Mesendoderm (in vitro differentiated cells): Measurements from ENCODE around the gene MARK3.

ENCODE experiments used
- DNase-seq: peaks from one replicate; pipeline ENCODE4 v3.0.0; 2013
- H2AK5ac ChIP-seq: 2 replicates; pipeline ENCODE4 v1.6.1; 2013; ENCODE audit warnings: low read length, inconsistent platforms
- H2BK120ac ChIP-seq: 2 replicates; pipeline ENCODE4 v1.6.1; 2013; ENCODE audit warnings: low read depth, mild to moderate bottlenecking, low read length, moderate library complexity, mixed read lengths
- H2BK15ac ChIP-seq: replicated peaks from 2 replicates; pipeline ENCODE4 v1.6.1; 2013; ENCODE audit warnings: low read depth, mild to moderate bottlenecking, moderate library complexity
- H2BK5ac ChIP-seq: 2 replicates; pipeline ENCODE4 v1.6.1; 2013; ENCODE audit warnings: low read length, inconsistent platforms
- H3K18ac ChIP-seq: 2 replicates; pipeline ENCODE4 v1.6.1; 2013; ENCODE audit warnings: mild to moderate bottlenecking, low read length, mixed read lengths
- H3K23ac ChIP-seq: one replicate; pipeline ENCODE4 v1.6.1; 2013; ENCODE audit warnings: low read length
- H3K27ac ChIP-seq: 2 replicates; pipeline ENCODE4 v1.5.1; 2013; ENCODE audit warnings: low read depth, mild to moderate bottlenecking, inconsistent platforms, low read length, moderate library complexity
- H3K27me3 ChIP-seq: 2 replicates; pipeline ENCODE4 v1.6.1; 2013; ENCODE audit warnings: low read length, control low read depth, mild to moderate bottlenecking, inconsistent platforms; ENCODE audit not compliant: insufficient read depth, poor library complexity
- H3K36me3 ChIP-seq: 2 replicates; pipeline ENCODE4 v1.6.1; 2013; ENCODE audit warnings: low read length, inconsistent platforms; ENCODE audit not compliant: control insufficient read depth, insufficient read depth
- H3K4ac ChIP-seq: one replicate; pipeline ENCODE4 v1.6.1; 2013; ENCODE audit warnings: low read depth, mild to moderate bottlenecking, low read length, moderate library complexity
- H3K4me1 ChIP-seq: 2 replicates; pipeline ENCODE4 v1.6.1; 2013; ENCODE audit warnings: low read depth, low read length, inconsistent platforms; ENCODE audit not compliant: control insufficient read depth
- H3K4me2 ChIP-seq: 2 replicates; pipeline ENCODE4 v1.6.1; 2013; ENCODE audit warnings: low read length
- H3K4me3 ChIP-seq: 2 replicates; pipeline ENCODE4 v1.5.1; 2013; ENCODE audit warnings: mild to moderate bottlenecking, low read length
- H3K56ac ChIP-seq: one replicate; pipeline ENCODE4 v1.6.1; 2013; ENCODE audit warnings: low read length
- H3K79me1 ChIP-seq: 2 replicates; pipeline ENCODE4 v1.6.1; 2013; ENCODE audit warnings: low read length, inconsistent platforms
- H3K79me2 ChIP-seq: 2 replicates; pipeline ENCODE4 v1.6.1; 2013; ENCODE audit warnings: mild to moderate bottlenecking, low read length; ENCODE audit not compliant: control insufficient read depth, insufficient read depth
- H3K9ac ChIP-seq: 2 replicates; pipeline ENCODE4 v1.6.1; 2013; ENCODE audit warnings: low read length, inconsistent platforms
- H4K5ac ChIP-seq: one replicate; pipeline ENCODE4 v1.6.1; 2013; ENCODE audit warnings: low read length
- H4K8ac ChIP-seq: one replicate; pipeline ENCODE4 v1.6.1; 2013; ENCODE audit warnings: low read depth, mild to moderate bottlenecking, control low read depth, low read length, moderate library complexity
- WGBS: extraction: QIAGEN DNeasy Blood & Tissue Kit; methylation state at CpG from one replicate; pipeline ENCODE4 v1.1.7; 2013; ENCODE audit warnings: low lambda C conversion rate, missing lambda C conversion rate; ENCODE audit not compliant: insufficient coverage; ENCODE audit errors: extremely low coverage; 5-methylcytosine and 5-hydroxymethylcytosine counted together

The MARK3 gene

GRCh38 chr14:103539056-103539825 is 154.0 kb downstream of the MARK3 start:
- Histone ChIP-seq H2BK15ac (no peak overlapping the region), H4K5ac (no peak overlapping the region), H3K56ac (no peak overlapping the region), H3K9ac (no peak overlapping the region), H3K18ac (no peak overlapping the region), H3K4ac (no peak overlapping the region), H3K79me2 (no peaks in the 10 kb centered on the region), H3K79me1 (no peaks in the 10 kb centered on the region), H3K4me3 (no peak overlapping the region), H3K4me1 (peaks cover 7% of the 10 kb centered on the region), H4K8ac (no peak overlapping the region), H3K36me3 (no peaks in the 10 kb centered on the region), H2AK5ac (no peak overlapping the region), H3K23ac (no peak overlapping the region), H2BK5ac (no peak overlapping the region), H3K4me2 (no peak overlapping the region), H3K27me3 (no peaks in the 10 kb centered on the region), H2BK120ac (no peak overlapping the region), H3K27ac (no peak overlapping the region)
- peak; percentile 26 for DNase-seq
- WGBS: no CpG with 5 or more reads among the region's 28 CpGs

DNA sequence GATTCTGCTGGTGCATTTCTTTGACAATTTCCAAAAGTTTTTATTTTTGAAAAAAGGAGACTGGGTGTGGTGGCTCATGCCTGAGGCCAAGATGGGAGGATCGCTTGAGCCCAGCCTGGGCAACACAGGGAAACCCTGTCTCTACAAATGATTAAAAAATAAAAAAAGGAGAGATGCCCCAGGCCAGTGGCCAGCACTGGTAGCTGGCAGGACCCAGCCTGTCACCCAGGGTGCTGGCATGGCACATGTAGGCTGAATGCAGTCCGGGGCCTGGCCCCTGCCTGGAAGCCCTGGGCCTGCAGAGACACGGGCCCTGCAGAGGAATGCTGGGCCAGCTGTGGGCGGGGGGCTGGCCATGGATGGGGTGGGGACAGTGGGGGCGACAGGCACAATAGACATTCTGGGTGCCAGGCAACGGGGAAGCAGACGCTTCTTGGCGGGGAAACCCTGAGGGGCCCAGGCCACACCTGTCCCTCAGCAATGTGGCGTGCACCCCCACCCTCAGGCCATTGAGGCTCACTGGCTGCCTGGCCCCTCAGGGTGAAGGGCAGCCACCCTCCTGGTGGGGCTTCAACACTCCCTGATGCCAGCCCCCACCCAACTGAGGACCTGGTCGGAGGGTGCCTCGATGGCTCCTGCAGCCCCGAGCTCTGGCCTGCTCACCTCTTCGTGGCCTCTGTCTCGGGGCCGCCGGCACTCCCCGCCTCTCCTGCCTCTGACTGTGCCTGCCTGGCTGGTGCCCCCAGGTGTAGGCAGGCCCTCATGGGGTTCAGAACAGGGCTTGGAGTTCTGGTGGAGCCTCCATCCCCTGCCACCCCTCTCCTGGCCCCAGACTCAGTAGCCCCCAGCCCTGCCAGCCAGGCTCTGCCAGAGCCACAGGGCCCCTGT is 155.8 kb downstream of the MARK3 start:
- no peak overlapping the region for H3K27ac ChIP-seq
- no peak overlapping the region for H3K4me2 ChIP-seq
- no peak overlapping the region for H2BK5ac ChIP-seq
- H2AK5ac ChIP-seq: no peak overlapping the region
- no peaks in the 10 kb centered on the region for H3K79me2 ChIP-seq
- no peak for DNase-seq
- H3K9ac ChIP-seq: no peak overlapping the region
- H3K56ac ChIP-seq: no peak overlapping the region
- H2BK15ac ChIP-seq: no peak overlapping the region
- H3K4me3 ChIP-seq: no peak overlapping the region
- no peaks in the 10 kb centered on the region for H3K79me1 ChIP-seq
- WGBS: no CpG with 5 or more reads among the region's 17 CpGs
- no peak overlapping the region for H3K23ac ChIP-seq
- no peak overlapping the region for H3K4ac ChIP-seq
- peaks cover 7% of the 10 kb centered on the region for H3K4me1 ChIP-seq
- H3K36me3 ChIP-seq: no peaks in the 10 kb centered on the region
- no peak overlapping the region for H4K8ac ChIP-seq
- no peak overlapping the region for H4K5ac ChIP-seq
- no peak overlapping the region for H2BK120ac ChIP-seq
- H3K27me3 ChIP-seq: no peaks in the 10 kb centered on the region
- H3K18ac ChIP-seq: no peak overlapping the region

DNA sequence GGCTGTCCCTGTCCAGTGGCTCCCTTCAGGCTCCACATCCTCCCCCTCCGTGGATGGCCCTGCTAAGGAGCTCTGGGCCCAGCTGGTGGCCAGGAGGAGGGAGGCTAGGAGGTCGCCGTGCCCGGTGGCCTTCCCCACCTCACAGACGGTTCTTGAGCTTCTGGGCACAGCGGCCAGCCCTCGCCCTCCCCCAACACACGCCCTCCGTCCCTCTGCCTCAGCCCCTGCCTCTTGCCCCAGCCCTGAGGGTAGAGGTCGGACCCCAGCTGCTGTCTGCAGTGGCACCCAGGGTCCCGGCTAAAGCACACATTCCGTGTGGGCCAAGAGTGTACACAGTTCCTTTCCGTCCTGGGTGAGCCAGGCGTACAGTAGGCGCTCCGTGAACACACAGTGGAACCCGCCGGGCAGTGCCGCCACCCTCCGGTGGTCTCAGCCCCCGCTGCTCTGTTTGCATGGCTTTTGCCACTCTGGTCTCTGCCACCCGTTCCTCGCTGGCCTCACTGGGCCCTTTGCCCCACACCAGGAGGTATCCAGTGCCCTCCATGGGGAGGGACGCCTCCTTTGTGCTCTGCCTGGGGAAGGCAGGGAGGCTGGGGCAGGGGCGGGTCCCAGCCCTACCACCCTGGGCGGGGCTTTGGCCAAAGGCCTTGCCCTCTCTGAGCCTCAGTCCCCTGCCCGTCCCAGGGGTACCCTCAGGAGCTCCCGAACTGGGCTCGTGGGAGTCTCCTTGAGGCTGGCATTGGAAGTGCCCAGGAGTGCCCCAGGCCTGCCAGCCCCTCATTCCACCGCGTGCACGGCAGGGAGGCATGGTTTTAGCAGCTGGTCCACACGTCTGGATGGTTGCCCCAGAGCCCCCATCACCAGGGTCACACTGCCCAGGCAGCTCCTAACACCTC is 156.7 kb downstream of the MARK3 start:
- Histone ChIP-seq H3K23ac (peak overlapping the region; percentile 3), H3K4me1 (peaks cover 7% of the 10 kb centered on the region), H3K18ac (peak overlapping the region; percentile 22), H3K79me2 (no peaks in the 10 kb centered on the region), H3K4me3 (no peak overlapping the region), H2BK120ac (no peak overlapping the region), H3K56ac (peak overlapping the region; percentile 92), H3K36me3 (no peaks in the 10 kb centered on the region), H3K27ac (no peak overlapping the region), H3K27me3 (no peaks in the 10 kb centered on the region), H4K8ac (no peak overlapping the region), H2BK15ac (no peak overlapping the region), H3K9ac (peak overlapping the region; percentile 69), H3K79me1 (no peaks in the 10 kb centered on the region), H3K4me2 (peak overlapping the region; percentile 44), H4K5ac (no peak overlapping the region), H3K4ac (no peak overlapping the region), H2BK5ac (no peak overlapping the region), H2AK5ac (no peak overlapping the region)
- WGBS: no CpG with 5 or more reads among the region's 33 CpGs
- peak; percentile 27 for DNase-seq

DNA sequence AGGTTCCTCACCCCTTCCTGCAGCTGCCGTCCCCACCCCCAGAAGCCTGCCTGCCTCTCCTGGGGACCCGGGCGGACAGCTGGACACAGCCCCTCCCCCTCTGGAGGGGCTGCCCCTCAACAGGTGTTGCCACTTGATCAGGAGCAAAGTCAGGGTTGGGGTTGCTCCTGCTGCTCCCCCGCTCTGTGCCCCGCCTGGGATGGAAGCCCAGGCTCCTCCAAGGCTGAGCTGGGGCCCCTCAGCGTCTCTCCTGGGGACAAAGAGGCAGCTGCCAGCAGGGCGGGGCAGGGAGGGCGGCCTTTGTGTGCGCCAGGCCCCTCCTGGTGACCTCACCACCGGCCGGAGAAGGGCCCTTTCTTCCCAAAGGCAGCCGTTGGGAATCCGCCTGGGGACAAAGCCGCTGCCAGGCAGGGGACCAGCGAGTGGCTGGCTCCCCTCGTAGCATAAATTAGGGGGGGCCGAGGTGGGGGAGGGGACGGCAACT is 157.4 kb downstream of the MARK3 start:
- Histone ChIP-seq H3K27ac (no peak overlapping the region), H3K23ac (peak overlapping the region; percentile 3), H3K4me3 (no peak overlapping the region), H2BK120ac (no peak overlapping the region), H4K5ac (no peak overlapping the region), H4K8ac (no peak overlapping the region), H3K79me2 (no peaks in the 10 kb centered on the region), H2BK15ac (no peak overlapping the region), H3K56ac (peak overlapping the region; percentile 92), H3K27me3 (no peaks in the 10 kb centered on the region), H2BK5ac (no peak overlapping the region), H3K4me1 (peaks cover 7% of the 10 kb centered on the region), H3K36me3 (no peaks in the 10 kb centered on the region), H3K9ac (peak overlapping the region; percentile 69), H2AK5ac (no peak overlapping the region), H3K4ac (peak overlapping the region; percentile 63), H3K4me2 (peak overlapping the region; percentile 44), H3K79me1 (no peaks in the 10 kb centered on the region), H3K18ac (peak overlapping the region; percentile 22)
- DNase-seq: peak; percentile 88
- no CpG with 5 or more reads among the region's 18 CpGs for WGBS

GRCh38 chr14:103543140-103543539 is 157.9 kb downstream of the MARK3 start:
- Histone ChIP-seq H3K4ac (peak overlapping the region; percentile 63), H2BK5ac (no peak overlapping the region), H3K79me2 (no peaks in the 10 kb centered on the region), H3K9ac (peak overlapping the region; percentile 26), H3K23ac (no peak overlapping the region), H3K36me3 (no peaks in the 10 kb centered on the region), H3K4me1 (peaks cover 7% of the 10 kb centered on the region), H3K27ac (no peak overlapping the region), H3K18ac (peak overlapping the region; percentile 3), H3K27me3 (no peaks in the 10 kb centered on the region), H3K56ac (peak overlapping the region; percentile 92), H3K4me3 (no peak overlapping the region), H3K79me1 (no peaks in the 10 kb centered on the region), H2BK120ac (no peak overlapping the region), H3K4me2 (no peak overlapping the region), H2BK15ac (no peak overlapping the region), H4K5ac (no peak overlapping the region), H4K8ac (no peak overlapping the region), H2AK5ac (no peak overlapping the region)
- WGBS: no CpG with 5 or more reads among the region's 10 CpGs
- DNase-seq: no peak
